Transverse colon (tissue), 4 donors: Measurements from ENCODE around the gene PLA2G2E. TPM values are rescaled to one million over a fixed set of nuclear protein-coding genes. Genes with fewer than 3 reads are reported as not detected.

Source experiments
- DNase-seq: peaks from one replicate; pipeline ENCODE4 v3.0.0-alpha.2; 2019
- H3K27ac ChIP-seq, 4 donors: fragments of 200-600 bp; sonication (generic); 2 replicates each; pipeline ENCODE4 v1.5.1; 2016 to 2018; ENCODE audit warnings: inconsistent platforms in 4 of 4
- H3K27me3 ChIP-seq: fragments of 200-600 bp; sonication (generic); 2 replicates; pipeline ENCODE4 v1.5.1; 2017; ENCODE audit warnings: inconsistent platforms
- H3K36me3 ChIP-seq, 4 donors: fragments of 200-600 bp; sonication (generic); 2 replicates each; pipeline ENCODE4 v1.5.1; 2017 to 2019; ENCODE audit warnings: inconsistent platforms in 4 of 4
- H3K4me1 ChIP-seq, 4 donors: fragments of 200-600 bp; sonication (generic); 2 replicates each; pipeline ENCODE4 v1.5.1; 2017 to 2020; ENCODE audit warnings: inconsistent platforms in 4 of 4
- H3K4me3 ChIP-seq, 4 donors: fragments of 200-600 bp; sonication (generic); 1 replicate in 1 of 4; 2 replicates in 3 of 4; pipeline versions ENCODE4 v1.5.1 to v1.6.1; 2017 to 2019; ENCODE audit warnings: inconsistent platforms in 4 of 4
- H3K9me3 ChIP-seq, 2 donors: fragments of 200-600 bp; sonication (generic); 2 replicates each; pipeline ENCODE4 v1.5.1; 2017 to 2019; ENCODE audit warnings: inconsistent platforms in 2 of 2
- CTCF ChIP-seq, 5 experiments: fragments of 200-600 bp in 3 of 5; fragments of 450-650 bp in 2 of 5; sonication (generic) in 3 of 5; IDR thresholded peaks; 1 replicate in 2 of 5; 2 replicates in 3 of 5; pipeline ENCODE4 v1.5.1; 2016 to 2017; ENCODE audit warnings: antibody characterized with exemption in 5 of 5, inconsistent platforms in 3 of 5, mild to moderate bottlenecking in 2 of 5, moderate library complexity in 1 of 5
- EP300 ChIP-seq: sonication (generic); formaldehyde crosslinking; IDR thresholded peaks from one replicate; pipeline ENCODE4 v1.6.1; 2017; ENCODE audit warnings: antibody characterized with exemption, low read depth
- POLR2A ChIP-seq: fragments of 450-650 bp; IDR thresholded peaks from one replicate; pipeline ENCODE4 v1.6.1; 2016; ENCODE audit warnings: antibody characterized with exemption, mild to moderate bottlenecking, moderate library complexity
- POLR2AphosphoS5 ChIP-seq, 3 donors: sonication (generic); formaldehyde crosslinking; IDR thresholded peaks; one replicate each; pipeline ENCODE4 v1.6.1; 2016; ENCODE audit warnings: antibody characterized with exemption in 3 of 3
- WGBS, 2 donors: methylation state at CpG; one replicate each; pipeline ENCODE4 v1.1.5; 2018; ENCODE audit warnings: low coverage in 1 of 2; 5-methylcytosine and 5-hydroxymethylcytosine counted together
- in situ Hi-C, 4 donors: fragments of 200-750 bp; cut with MboI; loops; one replicate each; pipeline versions ENCODE4 v1.15.0 to v1.15.1; 2017; ENCODE audit warnings: low sequenced_read_pairs in 3 of 4, low pct_ligation_motif_present in 1 of 4, low pct_unique_long_range_greater_than_20kb in 1 of 4
- intact Hi-C: fragments of 100-400 bp; cut with DNase I; formaldehyde crosslinking; loops from one replicate; pipeline ENCODE4 v1.15.1; 2023; ENCODE audit warnings: low total_unique reads
- total RNA-seq, 4 donors: library from RNA; depleted of rRNA; stranded (reverse); fragments of >200 nt; gene quantifications; one replicate each; pipeline ENCODE4 v1.1.0, GENCODE V29; 2016

PLA2G2E gene
- total RNA-seq, 4 donors from 2014 or later: not detected

GRCh38 chr1:19920132-19920710 lies 3.2 kb downstream of the PLA2G2E start:
- H3K27ac ChIP-seq: no peak overlapping the region
- intact Hi-C loops (no loop called here), in situ Hi-C loops (loop anchor here in 1 of 4 donors (25.0 kb wide), 1 partner anchor 242 kb away; no protein-coding TSS in a partner anchor)
- no peaks in the 10 kb centered on the region for H3K36me3 ChIP-seq
- 90 to 95% methylated on average over 2 to 18 of the region's 19 CpGs for WGBS, 2 donors
- H3K4me1 ChIP-seq: peaks cover 0 to 8% (median 0%) of the 10 kb centered on the region in 4 donors
- no peak for TF ChIP-seq POLR2AphosphoS5 (IDR thresholded peaks at IDR 0.05)
- no peak for TF ChIP-seq EP300
- TF ChIP-seq CTCF (IDR thresholded peaks at IDR 0.05): no peak
- no peak for TF ChIP-seq POLR2A
- no peaks in the 10 kb centered on the region for H3K27me3 ChIP-seq
- H3K4me3 ChIP-seq: no peak overlapping the region
- H3K9me3 ChIP-seq: no peaks in the 10 kb centered on the region
- no peak for DNase-seq

- TF ChIP-seq CTCF (IDR thresholded peaks at IDR 0.05) (peak; percentile 85 to 91 (median 89)), EP300 (no peak)
- Histone ChIP-seq H3K9me3 (no peaks in the 10 kb centered on the region), H3K36me3 (peaks cover 0 to 8% (median 2%) of the 10 kb centered on the region in 4 donors), H3K27me3 (no peaks in the 10 kb centered on the region), H3K4me1 (peaks cover 0 to 8% (median 0%) of the 10 kb centered on the region in 4 donors), H3K4me3 (no peak overlapping the region), H3K27ac (no peak overlapping the region)
- 0 to 14% methylated on average over 3 to 6 of the region's 6 CpGs for whole genome bisulfite sequencing, 2 donors
- intact Hi-C loops: loop anchor here (5.0 to 10.0 kb wide), 2 partner anchors 234 to 577 kb away; no protein-coding TSS in a partner anchor
- in situ Hi-C loops: loop anchor here (5.0 to 25.0 kb wide), 4 partner anchors 234 to 577 kb away; no protein-coding TSS in a partner anchor
- DNase-seq: peak; percentile 86
These were observed 5.4 kb downstream of the PLA2G2E start for GRCh38 chr1:19918057-19918456.

GRCh38 chr1:19910650-19911049 lies 12.8 kb downstream of the PLA2G2E start:
- Histone ChIP-seq H3K27ac (no peak overlapping the region), H3K27me3 (no peaks in the 10 kb centered on the region), H3K4me1 (no peaks in the 10 kb centered on the region), H3K9me3 (no peaks in the 10 kb centered on the region), H3K4me3 (no peak overlapping the region), H3K36me3 (peaks cover 0 to 68% (median 33%) of the 10 kb centered on the region in 4 donors)
- DNase-seq: no peak
- 87% methylated on average over 3 of the region's 3 CpGs; no CpG with 5 or more reads in 1 of the 2 donors for WGBS, 2 donors
- in situ Hi-C loops: loop anchor here in 3 of 4 donors (10.0 to 25.0 kb wide), 3 partner anchors 244 to 584 kb away; no protein-coding TSS in a partner anchor
- TF ChIP-seq POLR2AphosphoS5 (IDR thresholded peaks at IDR 0.05) (no peak), CTCF (IDR thresholded peaks at IDR 0.05) (no peak), POLR2A (no peak), EP300 (no peak)
- intact Hi-C loops: loop anchor here (10.0 kb wide), 1 partner anchor 584 kb away; no protein-coding TSS in a partner anchor

GRCh38 chr1:19909971-19910370 lies 13.4 kb downstream of the PLA2G2E start:
- 86 to 100% methylated on average over 2 to 3 of the region's 3 CpGs for WGBS, 2 donors
- Histone ChIP-seq H3K9me3 (no peaks in the 10 kb centered on the region), H3K4me1 (no peaks in the 10 kb centered on the region), H3K4me3 (no peak overlapping the region), H3K27me3 (no peaks in the 10 kb centered on the region), H3K36me3 (peaks cover 0 to 73% (median 36%) of the 10 kb centered on the region in 4 donors), H3K27ac (no peak overlapping the region)
- intact Hi-C loops (loop anchor here (10.0 kb wide), 1 partner anchor 585 kb away; no protein-coding TSS in a partner anchor), in situ Hi-C loops (loop anchor here in 3 of 4 donors (10.0 to 25.0 kb wide), 3 partner anchors 245 to 585 kb away; no protein-coding TSS in a partner anchor)
- DNase-seq: no peak
- TF ChIP-seq POLR2AphosphoS5 (IDR thresholded peaks at IDR 0.05) (no peak), EP300 (no peak), CTCF (IDR thresholded peaks at IDR 0.05) (no peak), POLR2A (no peak)
